Measurements from ENCODE around the gene CAMK2N2. TPM values are rescaled to one million over a fixed set of nuclear protein-coding genes. Genes with fewer than 3 reads are reported as not detected.

CAMK2N2 gene
- total RNA-seq, 1 donor from 2014 or later = not detected

DNA sequence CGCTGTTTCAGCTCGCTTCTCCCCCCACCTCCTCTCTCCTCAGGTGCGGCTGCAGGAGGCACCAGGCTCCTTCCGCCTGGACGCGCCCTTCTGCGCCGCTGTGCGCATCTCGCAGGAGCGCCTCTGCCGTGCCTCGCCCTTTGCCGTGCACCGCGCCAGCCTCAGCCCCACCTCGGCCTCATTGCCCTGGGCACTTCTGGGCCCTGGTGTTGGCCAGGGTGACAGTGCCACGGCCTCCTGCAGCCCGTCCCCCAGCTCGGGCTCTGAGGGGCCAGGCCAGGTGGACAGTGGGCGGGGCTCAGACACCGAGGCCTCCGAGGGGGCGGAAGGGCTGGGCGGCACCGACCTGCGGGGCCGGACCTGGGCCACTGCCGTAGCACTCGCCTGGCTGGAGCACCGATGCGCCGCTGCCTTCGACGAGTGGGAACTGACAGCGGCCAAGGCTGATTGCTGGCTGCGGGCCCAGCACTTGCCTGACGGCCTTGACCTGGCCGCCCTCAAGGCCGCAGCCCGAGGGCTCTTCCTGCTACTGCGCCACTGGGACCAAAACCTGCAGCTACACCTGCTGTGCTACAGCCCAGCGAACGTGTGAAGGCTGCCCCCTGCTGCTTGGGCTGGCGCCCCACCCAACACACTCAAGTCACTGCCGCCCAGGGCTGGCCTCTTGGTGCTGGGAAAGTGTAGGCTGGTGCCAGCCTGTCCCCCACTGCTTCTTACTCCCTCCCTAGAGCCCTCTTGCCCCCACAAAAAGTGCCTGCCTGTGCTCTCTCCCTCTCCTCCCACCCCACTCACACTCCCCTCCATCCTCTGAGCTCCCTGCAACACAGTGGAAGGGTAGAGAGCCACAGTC is 19.7 kb downstream of the CAMK2N2 start:
- H3K27me3 Mint-ChIP-seq (ENCODE audit: insufficient read depth, low read depth) = peaks cover 9% of the 10 kb centered on the region
- Histone ChIP-seq H3K9me3 (ENCODE audit: low read depth) (no peaks in the 10 kb centered on the region), H3K4me1 (no peaks in the 10 kb centered on the region), H3K27me3 (no peaks in the 10 kb centered on the region), H3K79me2 (ENCODE audit: low read depth) (no peaks in the 10 kb centered on the region), H3K4me2 (no peak overlapping the region), H3K36me3 (no peaks in the 10 kb centered on the region), H3K27ac (no peak overlapping the region), H4K20me1 (ENCODE audit: low read depth) (peaks cover 31% of the 10 kb centered on the region), H3K4me3 (no peak overlapping the region), H2AFZ (replicated peaks) (no peak overlapping the region), H3K9ac (no peak overlapping the region), H3F3A (ENCODE audit: low read depth) (peaks cover 5% of the 10 kb centered on the region)
- no peaks in the 10 kb centered on the region for H3K4me1 Mint-ChIP-seq
- H3K9me3 Mint-ChIP-seq = no peaks in the 10 kb centered on the region
- DNase-seq (ENCODE audit: low spot score) = no peak
- TF ChIP-seq, protein P1, sequence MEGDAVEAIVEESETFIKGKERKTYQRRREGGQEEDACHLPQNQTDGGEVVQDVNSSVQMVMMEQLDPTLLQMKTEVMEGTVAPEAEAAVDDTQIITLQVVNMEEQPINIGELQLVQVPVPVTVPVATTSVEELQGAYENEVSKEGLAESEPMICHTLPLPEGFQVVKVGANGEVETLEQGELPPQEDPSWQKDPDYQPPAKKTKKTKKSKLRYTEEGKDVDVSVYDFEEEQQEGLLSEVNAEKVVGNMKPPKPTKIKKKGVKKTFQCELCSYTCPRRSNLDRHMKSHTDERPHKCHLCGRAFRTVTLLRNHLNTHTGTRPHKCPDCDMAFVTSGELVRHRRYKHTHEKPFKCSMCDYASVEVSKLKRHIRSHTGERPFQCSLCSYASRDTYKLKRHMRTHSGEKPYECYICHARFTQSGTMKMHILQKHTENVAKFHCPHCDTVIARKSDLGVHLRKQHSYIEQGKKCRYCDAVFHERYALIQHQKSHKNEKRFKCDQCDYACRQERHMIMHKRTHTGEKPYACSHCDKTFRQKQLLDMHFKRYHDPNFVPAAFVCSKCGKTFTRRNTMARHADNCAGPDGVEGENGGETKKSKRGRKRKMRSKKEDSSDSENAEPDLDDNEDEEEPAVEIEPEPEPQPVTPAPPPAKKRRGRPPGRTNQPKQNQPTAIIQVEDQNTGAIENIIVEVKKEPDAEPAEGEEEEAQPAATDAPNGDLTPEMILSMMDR (IDR thresholded peaks at IDR 0.05) = no peak
- TF ChIP-seq EZH2phosphoT487 (IDR thresholded peaks at IDR 0.05) = no peak
- no peak for TF ChIP-seq EZH2 (IDR thresholded peaks at IDR 0.05)
- H3K36me3 Mint-ChIP-seq = peaks cover 1% of the 10 kb centered on the region
- H3K27ac Mint-ChIP-seq = no peak overlapping the region
- no peak overlapping the region for H3K4me3 Mint-ChIP-seq

GRCh38 chr3:184241141-184241446 is 20.3 kb downstream of the CAMK2N2 start:
- Mint-ChIP-seq H3K4me3 (no peak overlapping the region), H3K27me3 (ENCODE audit: insufficient read depth, low read depth) (peaks cover 11% of the 10 kb centered on the region), H3K27ac (no peak overlapping the region), H3K9me3 (no peaks in the 10 kb centered on the region), H3K36me3 (peaks cover 1% of the 10 kb centered on the region), H3K4me1 (no peaks in the 10 kb centered on the region)
- Histone ChIP-seq H3K79me2 (ENCODE audit: low read depth) (no peaks in the 10 kb centered on the region), H3K4me2 (no peak overlapping the region), H4K20me1 (ENCODE audit: low read depth) (peaks cover 31% of the 10 kb centered on the region), H3K27me3 (no peaks in the 10 kb centered on the region), H3K36me3 (no peaks in the 10 kb centered on the region), H3K27ac (no peak overlapping the region), H3K9ac (no peak overlapping the region), H3K4me3 (no peak overlapping the region), H3K9me3 (ENCODE audit: low read depth) (no peaks in the 10 kb centered on the region), H3K4me1 (no peaks in the 10 kb centered on the region), H2AFZ (replicated peaks) (no peak overlapping the region), H3F3A (ENCODE audit: low read depth) (peaks cover 5% of the 10 kb centered on the region)
- DNase-seq (ENCODE audit: low spot score) = no peak
- TF ChIP-seq EZH2 (IDR thresholded peaks at IDR 0.05) (no peak), EZH2phosphoT487 (IDR thresholded peaks at IDR 0.05) (no peak)
- TF ChIP-seq, protein P1 (IDR thresholded peaks at IDR 0.05) = no peak

GRCh38 chr3:184240384-184241140 is 20.8 kb downstream of the CAMK2N2 start:
- Histone ChIP-seq H3K79me2 (ENCODE audit: low read depth) (no peaks in the 10 kb centered on the region), H3K4me2 (no peak overlapping the region), H2AFZ (replicated peaks) (no peak overlapping the region), H3K4me1 (no peaks in the 10 kb centered on the region), H3K36me3 (no peaks in the 10 kb centered on the region), H3K9me3 (ENCODE audit: low read depth) (no peaks in the 10 kb centered on the region), H3K9ac (no peak overlapping the region), H4K20me1 (ENCODE audit: low read depth) (peaks cover 31% of the 10 kb centered on the region), H3K27ac (no peak overlapping the region), H3F3A (ENCODE audit: low read depth) (peaks cover 5% of the 10 kb centered on the region), H3K27me3 (no peaks in the 10 kb centered on the region), H3K4me3 (no peak overlapping the region)
- H3K4me1 Mint-ChIP-seq = no peaks in the 10 kb centered on the region
- peak overlapping the region; percentile 24 for H3K4me3 Mint-ChIP-seq
- H3K36me3 Mint-ChIP-seq = peaks cover 1% of the 10 kb centered on the region
- no peak overlapping the region for H3K27ac Mint-ChIP-seq
- TF ChIP-seq EZH2phosphoT487 (IDR thresholded peaks at IDR 0.05) = no peak
- TF ChIP-seq, protein P1 (IDR thresholded peaks at IDR 0.05) = no peak
- no peak for TF ChIP-seq EZH2 (IDR thresholded peaks at IDR 0.05)
- peak; percentile 59 for DNase-seq (ENCODE audit: low spot score)
- H3K27me3 Mint-ChIP-seq (ENCODE audit: insufficient read depth, low read depth) = peaks cover 11% of the 10 kb centered on the region
- H3K9me3 Mint-ChIP-seq = no peaks in the 10 kb centered on the region

All from neural progenitor cell (in vitro differentiated cells).